Nephron (organoid): ENCODE measurements around the gene PTRH2.
A peak's percentile ranks its signal among the peaks of the same experiment; 100 is the strongest.

Experiments used
- H3K27ac Mint-ChIP-seq, 3 experiments: 2 replicates each; pipeline ENCODE4 v1.8.0; 2020; ENCODE audit warnings: mixed read lengths in 3 of 3, mild to moderate bottlenecking in 2 of 3, moderate library complexity in 1 of 3
- H3K27me3 Mint-ChIP-seq: 2 replicates; pipeline ENCODE4 v1.8.0; 2021; ENCODE audit warnings: low read depth, mild to moderate bottlenecking, moderate library complexity, mixed read lengths
- H3K36me3 Mint-ChIP-seq: 2 replicates; pipeline ENCODE4 v1.8.0; 2020; ENCODE audit warnings: low read depth, mixed read lengths
- H3K4me1 Mint-ChIP-seq: 2 replicates; pipeline ENCODE4 v1.8.0; 2020; ENCODE audit warnings: mixed read lengths
- H3K4me3 Mint-ChIP-seq, 3 experiments: 2 replicates each; pipeline ENCODE4 v1.8.0; 2020; ENCODE audit warnings: mild to moderate bottlenecking in 3 of 3, mixed read lengths in 3 of 3, moderate library complexity in 2 of 3
- H3K9me3 Mint-ChIP-seq: 2 replicates; pipeline ENCODE4 v1.8.0; 2020; ENCODE audit warnings: mixed read lengths
- TF ChIP-seq, protein P1 (sequence below), 3 experiments: fragments of 200-600 bp; sonication (generic); IDR thresholded peaks; one replicate each; pipeline ENCODE4 v1.5.0; 2021; ENCODE audit warnings: antibody characterized with exemption in 3 of 3; ENCODE audit not compliant: unreplicated experiment in 3 of 3

PTRH2 gene

DNA sequence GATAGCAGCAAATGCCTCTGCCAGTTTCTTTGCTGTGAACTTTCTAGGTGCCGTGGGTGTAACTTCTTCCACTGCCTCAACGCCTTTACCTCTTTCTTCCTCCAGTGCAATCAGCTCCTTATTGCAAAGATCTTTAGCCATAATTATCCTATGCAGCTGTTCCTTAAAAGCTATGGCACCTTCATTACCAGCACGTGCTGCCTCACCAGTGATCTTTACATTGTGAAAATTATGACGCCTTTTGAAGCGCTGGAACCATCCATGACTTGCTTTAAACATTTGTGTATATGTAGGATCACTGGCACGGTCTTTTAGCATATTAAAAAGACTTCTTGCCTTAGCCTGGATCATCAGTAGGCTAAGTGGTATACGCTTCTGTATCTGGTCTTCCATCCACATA lies 8.0 kb downstream of the PTRH2 start:
- Mint-ChIP-seq H3K36me3 (peaks cover 66% of the 10 kb centered on the region), H3K4me3 (no peak overlapping the region), H3K27ac (no peak overlapping the region), H3K9me3 (no peaks in the 10 kb centered on the region), H3K4me1 (peaks cover 4% of the 10 kb centered on the region), H3K27me3 (no peaks in the 10 kb centered on the region)
- TF ChIP-seq, protein P1, sequence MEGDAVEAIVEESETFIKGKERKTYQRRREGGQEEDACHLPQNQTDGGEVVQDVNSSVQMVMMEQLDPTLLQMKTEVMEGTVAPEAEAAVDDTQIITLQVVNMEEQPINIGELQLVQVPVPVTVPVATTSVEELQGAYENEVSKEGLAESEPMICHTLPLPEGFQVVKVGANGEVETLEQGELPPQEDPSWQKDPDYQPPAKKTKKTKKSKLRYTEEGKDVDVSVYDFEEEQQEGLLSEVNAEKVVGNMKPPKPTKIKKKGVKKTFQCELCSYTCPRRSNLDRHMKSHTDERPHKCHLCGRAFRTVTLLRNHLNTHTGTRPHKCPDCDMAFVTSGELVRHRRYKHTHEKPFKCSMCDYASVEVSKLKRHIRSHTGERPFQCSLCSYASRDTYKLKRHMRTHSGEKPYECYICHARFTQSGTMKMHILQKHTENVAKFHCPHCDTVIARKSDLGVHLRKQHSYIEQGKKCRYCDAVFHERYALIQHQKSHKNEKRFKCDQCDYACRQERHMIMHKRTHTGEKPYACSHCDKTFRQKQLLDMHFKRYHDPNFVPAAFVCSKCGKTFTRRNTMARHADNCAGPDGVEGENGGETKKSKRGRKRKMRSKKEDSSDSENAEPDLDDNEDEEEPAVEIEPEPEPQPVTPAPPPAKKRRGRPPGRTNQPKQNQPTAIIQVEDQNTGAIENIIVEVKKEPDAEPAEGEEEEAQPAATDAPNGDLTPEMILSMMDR (IDR thresholded peaks at IDR 0.05; ENCODE audit: unreplicated experiment in 3 of 3), result no peak

DNA sequence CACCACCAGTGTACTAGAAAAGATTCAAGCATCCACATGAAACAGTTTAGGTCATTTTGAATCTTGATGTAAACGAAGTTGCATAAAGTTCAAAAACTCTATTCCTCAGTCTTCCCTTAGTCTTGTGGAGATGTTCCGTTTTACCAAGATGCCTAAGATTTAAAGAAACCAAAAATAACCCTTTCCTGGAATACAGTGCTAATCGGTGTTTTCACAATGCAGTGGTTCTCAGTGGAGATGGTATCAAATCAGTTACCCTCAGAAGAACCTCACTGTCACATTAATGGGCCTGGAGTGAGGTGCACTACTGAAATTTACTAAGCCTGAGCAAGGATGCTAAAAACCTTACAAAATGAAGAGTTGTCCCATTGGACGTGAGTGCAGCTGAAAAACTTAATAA lies 9.1 kb downstream of the PTRH2 start:
- Mint-ChIP-seq H3K36me3 (peaks cover 72% of the 10 kb centered on the region), H3K27me3 (no peaks in the 10 kb centered on the region), H3K4me1 (no peaks in the 10 kb centered on the region), H3K4me3 (no peak overlapping the region), H3K9me3 (no peaks in the 10 kb centered on the region), H3K27ac (no peak overlapping the region)
- TF ChIP-seq, protein P1 (IDR thresholded peaks at IDR 0.05; ENCODE audit: unreplicated experiment in 3 of 3), result no peak

GRCh38 chr17:59696682-59697277 lies 10.4 kb downstream of the PTRH2 start:
- Mint-ChIP-seq H3K4me1 (no peaks in the 10 kb centered on the region), H3K4me3 (no peak overlapping the region), H3K36me3 (peaks cover 76% of the 10 kb centered on the region), H3K9me3 (no peaks in the 10 kb centered on the region), H3K27me3 (no peaks in the 10 kb centered on the region), H3K27ac (no peak overlapping the region)
- TF ChIP-seq, protein P1 (IDR thresholded peaks at IDR 0.05; ENCODE audit: unreplicated experiment in 3 of 3), result no peak

DNA sequence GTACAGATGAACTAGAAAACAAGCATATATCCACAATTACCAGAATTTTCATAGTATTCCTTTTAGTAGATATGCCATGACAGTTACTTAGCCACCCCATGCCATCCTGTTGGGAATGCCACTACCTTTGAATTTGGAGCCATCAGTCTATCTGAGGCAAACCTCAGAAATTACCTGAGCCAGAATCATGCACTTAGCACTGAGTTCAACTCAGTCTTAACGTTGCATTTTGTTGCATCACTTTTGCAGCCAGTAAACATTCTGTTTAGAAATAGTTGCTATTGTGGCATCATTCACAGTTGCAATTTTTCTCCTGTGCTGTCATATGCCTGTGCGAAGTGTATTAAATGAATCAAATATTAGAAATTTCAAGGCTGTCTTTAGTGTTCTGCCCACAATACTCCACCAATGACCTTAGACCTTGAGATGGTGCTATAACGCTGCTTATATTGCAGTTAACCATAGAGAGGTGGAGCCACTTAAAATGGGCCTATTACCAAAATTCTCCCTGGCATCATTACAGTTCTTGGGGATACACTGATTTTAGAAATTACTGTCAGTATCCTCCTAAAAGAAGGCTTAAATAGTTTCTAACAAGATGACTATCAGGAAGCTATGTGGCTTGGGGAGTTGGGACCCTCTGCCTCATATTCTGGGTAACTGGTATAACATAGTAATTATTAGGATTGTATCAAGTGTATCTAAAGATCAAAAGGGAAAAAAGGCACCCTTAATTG lies 11.1 kb downstream of the PTRH2 start:
- H3K36me3 Mint-ChIP-seq, result peaks cover 82% of the 10 kb centered on the region
- TF ChIP-seq, protein P1 (IDR thresholded peaks at IDR 0.05; ENCODE audit: unreplicated experiment in 3 of 3), result no peak

GRCh38 chr17:59694344-59694743 lies 12.9 kb downstream of the PTRH2 start:
- TF ChIP-seq, protein P1 (IDR thresholded peaks at IDR 0.05; ENCODE audit: unreplicated experiment in 3 of 3), result no peak
- peak overlapping the region in 1 of 3 experiments; percentile 10 for H3K27ac Mint-ChIP-seq
- H3K9me3 Mint-ChIP-seq, result no peaks in the 10 kb centered on the region

More for the DNA sequence above, 11.1 kb downstream of the PTRH2 start:
- H3K27ac Mint-ChIP-seq, result no peak overlapping the region
- H3K27me3 Mint-ChIP-seq, result no peaks in the 10 kb centered on the region
- H3K4me3 Mint-ChIP-seq, result no peak overlapping the region
- no peaks in the 10 kb centered on the region for H3K9me3 Mint-ChIP-seq
- H3K4me1 Mint-ChIP-seq, result no peaks in the 10 kb centered on the region

GRCh38 chr17:59693582-59693981 lies 13.6 kb downstream of the PTRH2 start:
- H3K9me3 Mint-ChIP-seq, result no peaks in the 10 kb centered on the region
- no peak overlapping the region for H3K4me3 Mint-ChIP-seq
- H3K27ac Mint-ChIP-seq, result no peak overlapping the region

More at GRCh38 chr17:59694344-59694743, 12.9 kb downstream of the PTRH2 start:
- H3K27me3 Mint-ChIP-seq, result no peaks in the 10 kb centered on the region
- peaks cover 86% of the 10 kb centered on the region for H3K36me3 Mint-ChIP-seq
- no peaks in the 10 kb centered on the region for H3K4me1 Mint-ChIP-seq
- H3K4me3 Mint-ChIP-seq, result no peak overlapping the region

More at GRCh38 chr17:59693582-59693981, 13.6 kb downstream of the PTRH2 start:
- Mint-ChIP-seq H3K27me3 (no peaks in the 10 kb centered on the region), H3K4me1 (no peaks in the 10 kb centered on the region), H3K36me3 (peaks cover 84% of the 10 kb centered on the region)
- TF ChIP-seq, protein P1 (IDR thresholded peaks at IDR 0.05; ENCODE audit: unreplicated experiment in 3 of 3), result no peak
